ENCODE results near the gene CERS6. TPM values are rescaled to one million over a fixed set of nuclear protein-coding genes. Genes with fewer than 3 reads are reported as not detected.

Gene CERS6
- total and polyA plus RNA-seq, 4 donors, result 4.2 to 20.4 (median 10.1) TPM

GRCh38 chr2:168661863-168662256, 205.8 kb downstream of the CERS6 start:
- Histone ChIP-seq H3K4me3 (ENCODE audit: low read depth in 1 of 3, low read length in 3 of 3) (no peak overlapping the region), H3K9me3 (ENCODE audit: control insufficient read depth in 4 of 4, low read length in 3 of 4) (no peaks in the 10 kb centered on the region), H3K4me1 (ENCODE audit: control insufficient read depth in 4 of 4, insufficient read depth in 4 of 4, low read length in 3 of 4) (peaks cover 0 to 1% (median 0%) of the 10 kb centered on the region in 4 donors), H3K27me3 (ENCODE audit: control insufficient read depth in 4 of 4, insufficient read depth in 4 of 4, low read length in 3 of 4) (no peaks in the 10 kb centered on the region), H3K36me3 (ENCODE audit: control insufficient read depth in 4 of 4, insufficient read depth in 3 of 4, low read depth in 1 of 4, low read length in 3 of 4) (no peaks in the 10 kb centered on the region), H3K27ac (ENCODE audit: low read depth in 1 of 2, low read length in 2 of 2) (no peak overlapping the region), H3K9ac (ENCODE audit: low read depth in 1 of 2, low read length in 2 of 2) (no peak overlapping the region)
- no peak for TF ChIP-seq REST (IDR thresholded peaks at IDR 0.05)
- no peak for TF ChIP-seq JUND (IDR thresholded peaks at IDR 0.05)
- no peak for TF ChIP-seq NR2F2 (IDR thresholded peaks at IDR 0.05)
- TF ChIP-seq YY1 (IDR thresholded peaks at IDR 0.05), result no peak
- TF ChIP-seq RXRA (IDR thresholded peaks at IDR 0.05), result no peak
- TF ChIP-seq TAF1 (conservative IDR thresholded peaks at IDR 0.05), result no peak
- TF ChIP-seq MAX (IDR thresholded peaks at IDR 0.05), result no peak
- TF ChIP-seq ZBTB33 (IDR thresholded peaks at IDR 0.05), result no peak
- no peak for TF ChIP-seq CTCF (IDR thresholded peaks at IDR 0.05; ENCODE audit: low read depth, low read length, missing input control)
- TF ChIP-seq GABPA (IDR thresholded peaks at IDR 0.05 in 1 of 2, conservative IDR thresholded peaks at IDR 0.05 in 1 of 2), result no peak
- TF ChIP-seq ATF3 (IDR thresholded peaks at IDR 0.05), result no peak
- WGBS, result 80% methylated on average over 3 of the region's 3 CpGs
- no peak for DNase-seq (ENCODE audit: low spot score)

- Histone ChIP-seq H3K4me1 (ENCODE audit: control insufficient read depth in 4 of 4, insufficient read depth in 4 of 4, low read length in 3 of 4) (peaks cover 0 to 1% (median 0%) of the 10 kb centered on the region in 4 donors), H3K9ac (ENCODE audit: low read depth in 1 of 2, low read length in 2 of 2) (no peak overlapping the region), H3K36me3 (ENCODE audit: control insufficient read depth in 4 of 4, insufficient read depth in 3 of 4, low read depth in 1 of 4, low read length in 3 of 4) (no peaks in the 10 kb centered on the region), H3K4me3 (ENCODE audit: low read depth in 1 of 3, low read length in 3 of 3) (no peak overlapping the region), H3K27me3 (ENCODE audit: control insufficient read depth in 4 of 4, insufficient read depth in 4 of 4, low read length in 3 of 4) (no peaks in the 10 kb centered on the region), H3K27ac (ENCODE audit: low read depth in 1 of 2, low read length in 2 of 2) (no peak overlapping the region), H3K9me3 (ENCODE audit: control insufficient read depth in 4 of 4, low read length in 3 of 4) (no peaks in the 10 kb centered on the region)
- DNase-seq (ENCODE audit: low spot score), result no peak
- no peak for TF ChIP-seq RXRA (IDR thresholded peaks at IDR 0.05)
- TF ChIP-seq FOXA2 (IDR thresholded peaks at IDR 0.05), result no peak
- no peak for TF ChIP-seq TAF1 (conservative IDR thresholded peaks at IDR 0.05)
- no peak for TF ChIP-seq NR2F2 (IDR thresholded peaks at IDR 0.05)
- no peak for TF ChIP-seq REST (IDR thresholded peaks at IDR 0.05)
- WGBS, result 96% methylated on average over 7 of the region's 7 CpGs
These were observed 206.7 kb downstream of the CERS6 start for GRCh38 chr2:168662651-168663208.

Measured in liver (tissue), 9 donors.